Brain microvascular endothelial cell (primary cell): ENCODE results near the gene ZBTB24.

ENCODE experiments used
- DNase-seq: peaks from one replicate; pipeline ENCODE4 v3.0.0-alpha.2; 2020
- H3K27ac ChIP-seq: fragments of 250-450 bp; sonication (Bioruptor Pico); 2 replicates; pipeline ENCODE4 v1.5.1; 2020; ENCODE audit warnings: mild to moderate bottlenecking, moderate library complexity
- H3K27me3 ChIP-seq: fragments of 250-450 bp; sonication (Bioruptor Pico); replicated peaks from 2 replicates; pipeline ENCODE4 v1.5.1; 2020; ENCODE audit warnings: mild to moderate bottlenecking
- H3K36me3 ChIP-seq: fragments of 250-450 bp; sonication (Bioruptor Pico); replicated peaks from 2 replicates; pipeline ENCODE4 v1.5.1; 2020; ENCODE audit warnings: mild to moderate bottlenecking
- H3K4me3 ChIP-seq: 2 replicates; pipeline ENCODE4 v1.5.1; 2011; ENCODE audit warnings: low read depth, mild to moderate bottlenecking, control low read depth, low read length, moderate library complexity
- in situ Hi-C: cut with HindIII; loops from 2 replicates; pipeline ENCODE4 v1.10.0; 2017; ENCODE audit warnings: low sequenced_read_pairs, low pct_ligation_motif_present
- TF ChIP-seq, protein P1 (sequence below): IDR thresholded peaks from 2 replicates; pipeline ENCODE4 v1.5.1; 2011; ENCODE audit warnings: low read depth, mild to moderate bottlenecking, moderate library complexity, low read length, control low read depth, inconsistent platforms; ENCODE audit errors: missing control alignments

ZBTB24 gene

DNA sequence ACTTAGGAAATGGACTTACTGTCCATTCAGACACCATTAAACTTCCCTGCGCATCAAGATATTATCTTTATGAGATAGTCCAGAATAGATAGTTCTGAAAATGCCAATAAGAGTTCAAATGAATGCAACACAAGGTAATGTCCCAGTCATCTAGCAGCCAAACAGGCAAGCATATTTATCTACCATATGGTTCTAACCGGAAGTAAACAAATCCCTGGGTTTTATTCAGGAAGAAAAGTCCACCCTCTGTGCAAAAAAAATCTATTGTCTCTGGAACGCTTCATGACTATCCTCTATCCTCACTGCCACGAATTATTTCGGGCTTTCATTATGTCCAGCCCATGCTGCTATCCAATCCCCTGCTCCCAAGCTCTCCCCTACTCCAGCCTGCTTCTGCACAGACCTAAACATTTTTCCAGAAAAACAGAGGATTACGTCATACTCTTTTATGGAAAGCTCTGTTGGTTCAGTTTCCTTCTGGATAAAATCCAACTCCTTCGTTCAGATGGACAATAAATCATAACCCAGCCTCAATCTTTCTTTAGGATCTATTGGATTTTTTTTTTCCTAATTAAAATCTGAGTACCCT is 54.0 kb downstream of the ZBTB24 start:
- DNase-seq: no peak
- H3K27me3 ChIP-seq: no peaks in the 10 kb centered on the region
- H3K36me3 ChIP-seq: no peaks in the 10 kb centered on the region
- H3K4me3 ChIP-seq: no peak overlapping the region
- no peak overlapping the region for H3K27ac ChIP-seq
- in situ Hi-C loops: no loop called here
- TF ChIP-seq, protein P1, sequence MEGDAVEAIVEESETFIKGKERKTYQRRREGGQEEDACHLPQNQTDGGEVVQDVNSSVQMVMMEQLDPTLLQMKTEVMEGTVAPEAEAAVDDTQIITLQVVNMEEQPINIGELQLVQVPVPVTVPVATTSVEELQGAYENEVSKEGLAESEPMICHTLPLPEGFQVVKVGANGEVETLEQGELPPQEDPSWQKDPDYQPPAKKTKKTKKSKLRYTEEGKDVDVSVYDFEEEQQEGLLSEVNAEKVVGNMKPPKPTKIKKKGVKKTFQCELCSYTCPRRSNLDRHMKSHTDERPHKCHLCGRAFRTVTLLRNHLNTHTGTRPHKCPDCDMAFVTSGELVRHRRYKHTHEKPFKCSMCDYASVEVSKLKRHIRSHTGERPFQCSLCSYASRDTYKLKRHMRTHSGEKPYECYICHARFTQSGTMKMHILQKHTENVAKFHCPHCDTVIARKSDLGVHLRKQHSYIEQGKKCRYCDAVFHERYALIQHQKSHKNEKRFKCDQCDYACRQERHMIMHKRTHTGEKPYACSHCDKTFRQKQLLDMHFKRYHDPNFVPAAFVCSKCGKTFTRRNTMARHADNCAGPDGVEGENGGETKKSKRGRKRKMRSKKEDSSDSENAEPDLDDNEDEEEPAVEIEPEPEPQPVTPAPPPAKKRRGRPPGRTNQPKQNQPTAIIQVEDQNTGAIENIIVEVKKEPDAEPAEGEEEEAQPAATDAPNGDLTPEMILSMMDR: no peak

DNA sequence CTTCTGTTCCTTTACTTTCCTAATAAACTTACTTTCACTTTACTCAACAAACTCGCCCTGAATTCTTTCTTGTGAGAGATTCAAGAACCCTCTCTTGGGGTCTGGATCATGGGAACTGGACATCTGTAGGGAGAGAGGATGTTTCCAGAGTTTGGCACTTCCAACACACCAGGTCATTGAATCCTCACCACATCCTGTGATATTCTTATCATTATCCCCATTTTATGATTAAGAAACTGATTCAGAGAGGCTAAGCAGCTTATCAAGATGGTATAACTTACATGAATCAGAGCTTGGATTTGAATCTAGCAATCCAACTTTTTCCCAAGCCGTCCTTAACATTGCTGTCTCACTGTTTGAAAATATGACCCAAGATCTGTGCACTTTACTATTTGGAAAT is 58.1 kb downstream of the ZBTB24 start:
- Histone ChIP-seq H3K36me3 (no peaks in the 10 kb centered on the region), H3K27ac (no peak overlapping the region), H3K27me3 (no peaks in the 10 kb centered on the region), H3K4me3 (no peak overlapping the region)
- no peak for DNase-seq
- in situ Hi-C loops: no loop called here
- TF ChIP-seq, protein P1: no peak

DNA sequence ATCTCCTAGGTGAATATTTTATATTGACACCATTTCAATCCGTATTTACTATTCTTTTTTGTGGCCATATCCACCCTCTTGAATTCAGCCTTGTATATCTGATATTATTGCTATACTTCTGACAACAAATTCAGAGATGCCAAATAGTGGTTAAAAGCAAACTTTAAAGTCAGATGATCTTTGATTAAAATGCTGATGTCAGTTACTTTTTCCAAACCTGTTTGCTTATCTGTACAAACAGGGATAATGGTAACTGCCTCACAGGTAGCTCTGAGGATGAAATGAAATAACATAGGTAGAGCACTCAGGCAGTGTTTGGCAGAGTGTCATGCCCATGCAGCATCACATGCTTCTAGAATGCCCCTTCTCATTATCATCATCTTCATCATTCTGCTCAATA is 61.8 kb downstream of the ZBTB24 start:
- in situ Hi-C loops: no loop called here
- Histone ChIP-seq H3K4me3 (no peak overlapping the region), H3K27ac (no peak overlapping the region), H3K36me3 (no peaks in the 10 kb centered on the region), H3K27me3 (no peaks in the 10 kb centered on the region)
- TF ChIP-seq, protein P1: no peak
- no peak for DNase-seq

DNA sequence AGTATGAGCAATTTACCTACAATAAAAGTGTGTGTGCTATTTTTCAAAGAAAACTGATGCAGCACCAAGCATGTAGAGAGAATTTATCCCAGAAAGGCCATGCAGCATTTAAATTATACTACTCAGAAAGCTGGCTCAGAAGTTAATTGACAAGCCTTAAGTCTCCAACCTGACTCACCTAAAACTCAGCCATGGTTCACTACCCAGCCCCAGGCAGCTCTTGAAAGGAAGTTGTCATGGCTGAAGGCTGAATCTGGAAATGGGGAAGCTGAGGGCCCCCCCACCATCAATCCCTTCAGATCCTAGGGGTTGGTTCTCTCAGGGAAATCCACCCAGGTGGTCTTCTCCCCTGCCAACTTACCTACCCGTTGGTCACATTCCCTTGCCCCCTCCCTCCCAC is 62.3 kb downstream of the ZBTB24 start:
- Histone ChIP-seq H3K27ac (no peak overlapping the region), H3K36me3 (no peaks in the 10 kb centered on the region), H3K27me3 (no peaks in the 10 kb centered on the region), H3K4me3 (no peak overlapping the region)
- DNase-seq: no peak
- TF ChIP-seq, protein P1: no peak
- in situ Hi-C loops: no loop called here

DNA sequence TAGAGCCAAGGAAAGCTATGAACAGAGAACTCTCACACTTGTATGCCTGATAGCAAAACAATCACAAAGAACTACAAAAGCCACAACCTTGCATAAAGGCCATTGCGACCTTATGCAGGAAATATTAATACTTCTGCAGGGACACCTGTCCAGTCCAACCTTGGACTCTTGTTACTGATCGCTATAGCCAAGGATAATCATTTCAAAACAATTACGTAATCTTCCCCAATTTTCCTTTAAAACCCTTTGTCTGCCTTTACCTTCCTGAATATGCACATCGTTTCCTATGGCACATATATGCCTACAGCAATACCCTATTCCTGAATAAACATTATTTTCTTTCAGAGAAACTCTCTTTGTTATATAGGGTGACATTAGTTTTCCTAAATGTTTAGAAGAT is 65.4 kb downstream of the ZBTB24 start:
- in situ Hi-C loops: no loop called here
- TF ChIP-seq, protein P1: no peak
- H3K27me3 ChIP-seq: no peaks in the 10 kb centered on the region

More for the DNA sequence above, 65.4 kb downstream of the ZBTB24 start:
- Histone ChIP-seq H3K27ac (no peak overlapping the region), H3K4me3 (no peak overlapping the region), H3K36me3 (no peaks in the 10 kb centered on the region)
- DNase-seq: no peak
